HCT116 (cell line): ENCODE results near the gene POU2F3. TPM values are rescaled to one million over a fixed set of nuclear protein-coding genes. Genes with fewer than 3 reads are reported as not detected.

ENCODE experiments used
- ATAC-seq: fragments of 200-7000 bp; cut with Tn5 transposase; 2 replicates; pipeline ENCODE4 v1.9.1; 2020; ENCODE audit warnings: mild to moderate bottlenecking, moderate library complexity
- BruUV-seq: library from RNA; stranded (reverse); fragments of 400-500 nt; replicated peaks from 2 replicates; lab custom pipeline; 2021; lab: Mats Ljungman, UMichigan
- CTCF ChIA-PET: fragments of 300-600 bp; sonication (Branson Sonifier 250); formaldehyde crosslinking; loops from one replicate; lab custom pipeline; 2021; ENCODE audit warnings: antibody characterized with exemption; lab: Charles Lee
- POLR2A ChIA-PET: fragments of 300-600, 350-600 bp; sonication (Branson Sonifier 250); formaldehyde crosslinking; loops from one replicate; lab custom pipeline; 2021; ENCODE audit warnings: antibody characterized with exemption; lab: Charles Lee
- RAD21 ChIA-PET, 2 experiments: fragments of 300-600 bp; sonication (Branson Sonifier 250); formaldehyde crosslinking; loops; one replicate each; lab custom pipeline; 2023; ENCODE audit warnings: low total read pairs in 2 of 2; ENCODE audit not compliant: uncharacterized antibody in 2 of 2, unreplicated experiment in 2 of 2, low non-redundant PET in 1 of 2; lab: Charles Lee
- DNase-seq: peaks from one replicate; pipeline ENCODE4 v3.0.0-alpha.2; 2010; ENCODE audit warnings: low read depth, low spot score
- H2AFZ ChIP-seq: fragments of 200-600 bp; shearing (Covaris generic), sonication (generic); 2 replicates; pipeline ENCODE4 v1.6.1; 2017; ENCODE audit warnings: low read depth, mixed run types, mixed read lengths, antibody characterized with exemption, low read length; ENCODE audit not compliant: poor library complexity, severe bottlenecking
- H3K27ac ChIP-seq: 2 replicates; pipeline ENCODE4 v1.5.1; 2012; ENCODE audit warnings: low read depth, low read length
- H3K27me3 ChIP-seq: fragments of 200-600 bp; sonication (generic); 2 replicates; pipeline ENCODE4 v1.6.1; 2016; ENCODE audit warnings: mixed run types, low read length, mixed read lengths; ENCODE audit not compliant: insufficient read depth
- H3K36me3 ChIP-seq, 2 experiments: fragments of 200-500 bp in 1 of 2; fragments of 200-600 bp in 1 of 2; sonication (Bioruptor generic) in 1 of 2; sonication (generic) in 1 of 2; 2 replicates each; pipeline versions ENCODE4 v1.5.1 to v1.6.1; 2014 to 2016; ENCODE audit warnings: low read length in 2 of 2, inconsistent platforms in 1 of 2, mixed read lengths in 1 of 2, mixed run types in 1 of 2; ENCODE audit not compliant: insufficient read depth in 2 of 2, control insufficient read depth in 1 of 2
- H3K4me1 ChIP-seq, 2 experiments: fragments of 200-600 bp in 1 of 2; sonication (generic) in 1 of 2; 2 replicates each; pipeline versions ENCODE4 v1.5.1 to v1.6.1; 2012 to 2017; ENCODE audit warnings: low read length in 2 of 2, inconsistent platforms in 1 of 2, mild to moderate bottlenecking in 1 of 2, mixed read lengths in 1 of 2, mixed run types in 1 of 2, moderate library complexity in 1 of 2; ENCODE audit not compliant: insufficient read depth in 2 of 2, control insufficient read depth in 1 of 2
- H3K4me2 ChIP-seq: fragments of 200-600 bp; sonication (generic); 2 replicates; pipeline ENCODE4 v1.6.1; 2017; ENCODE audit warnings: mixed run types, low read length, mixed read lengths
- H3K4me3 ChIP-seq, 2 experiments: fragments of 200-600 bp in 1 of 2; sonication (generic) in 1 of 2; replicated peaks in 1 of 2; 2 replicates each; pipeline ENCODE4 v1.5.1; 2011 to 2016; ENCODE audit warnings: low read length in 2 of 2, control low read depth in 1 of 2, low read depth in 1 of 2, mild to moderate bottlenecking in 1 of 2, mixed read lengths in 1 of 2, mixed run types in 1 of 2
- H3K79me2 ChIP-seq: fragments of 200-600 bp; sonication (generic); 2 replicates; pipeline ENCODE4 v1.6.1; 2017; ENCODE audit warnings: mild to moderate bottlenecking, mixed run types, low read length, moderate library complexity, mixed read lengths; ENCODE audit not compliant: insufficient read depth
- H3K9ac ChIP-seq: fragments of 200-600 bp; sonication (generic); 2 replicates; pipeline ENCODE4 v1.6.1; 2016; ENCODE audit warnings: low read length, mixed read lengths
- H3K9me2 ChIP-seq: fragments of 200-600 bp; sonication (generic), shearing (Covaris generic); 2 replicates; pipeline ENCODE4 v1.6.1; 2017; ENCODE audit warnings: mixed run types, mild to moderate bottlenecking, moderate library complexity; ENCODE audit not compliant: insufficient read depth
- H3K9me3 ChIP-seq, 2 experiments: fragments of 200-500 bp in 1 of 2; fragments of 200-600 bp in 1 of 2; sonication (Bioruptor generic) in 1 of 2; sonication (generic) in 1 of 2; 2 replicates each; pipeline ENCODE4 v1.6.1; 2014 to 2017; ENCODE audit warnings: low read length in 2 of 2, mixed read lengths in 2 of 2, inconsistent platforms in 1 of 2, low read depth in 1 of 2, mild to moderate bottlenecking in 1 of 2, mixed run types in 1 of 2, moderate library complexity in 1 of 2; ENCODE audit not compliant: control insufficient read depth in 1 of 2, insufficient read depth in 1 of 2
- H4K20me1 ChIP-seq: fragments of 200-600 bp; sonication (generic), shearing (Covaris generic); 2 replicates; pipeline ENCODE4 v1.6.1; 2017; ENCODE audit warnings: mixed run types, mild to moderate bottlenecking, moderate library complexity; ENCODE audit not compliant: insufficient read depth
- ELF1 ChIP-seq: IDR thresholded peaks from 2 replicates; pipeline ENCODE4 v1.6.1; 2012; ENCODE audit warnings: low read depth, borderline replicate concordance
- EZH2 ChIP-seq: fragments of 200-600 bp; sonication (generic); IDR thresholded peaks from 2 replicates; pipeline ENCODE4 v1.6.1; 2017; ENCODE audit warnings: antibody characterized with exemption, mixed run types
- FOSL1 ChIP-seq: IDR thresholded peaks from 2 replicates; pipeline ENCODE4 v1.6.1; 2012; ENCODE audit warnings: low read depth
- JUND ChIP-seq: IDR thresholded peaks from 2 replicates; pipeline ENCODE4 v1.6.1; 2012
- MAX ChIP-seq: IDR thresholded peaks from 2 replicates; pipeline ENCODE4 v1.6.1; 2012
- POLR2A ChIP-seq: IDR thresholded peaks from 2 replicates; pipeline ENCODE4 v1.7.0; 2011; ENCODE audit warnings: borderline replicate concordance; ENCODE audit not compliant: insufficient read depth, insufficient read length; ENCODE audit errors: extremely low read depth
- RAD21 ChIP-seq: IDR thresholded peaks from 2 replicates; pipeline ENCODE4 v1.6.1; 2012; ENCODE audit warnings: low read depth, mild to moderate bottlenecking
- SIN3A ChIP-seq: IDR thresholded peaks from 2 replicates; pipeline ENCODE4 v1.6.1; 2012; ENCODE audit warnings: low read depth
- SP1 ChIP-seq: IDR thresholded peaks from 2 replicates; pipeline ENCODE4 v1.6.1; 2012; ENCODE audit warnings: low read depth
- SRF ChIP-seq: IDR thresholded peaks from 2 replicates; pipeline ENCODE4 v1.6.1; 2012; ENCODE audit warnings: low read depth
- ZBTB33 ChIP-seq: IDR thresholded peaks from 2 replicates; pipeline ENCODE4 v1.6.1; 2011; ENCODE audit warnings: mild to moderate bottlenecking, low read length, moderate library complexity; ENCODE audit not compliant: insufficient replicate concordance; ENCODE audit errors: extremely low read depth
- ZFX ChIP-seq: fragments of 450-650 bp; IDR thresholded peaks from 2 replicates; pipeline ENCODE4 v1.6.1; 2017
- ZNF274 ChIP-seq: fragments of 200-500 bp; sonication (Bioruptor generic); IDR thresholded peaks from 2 replicates; pipeline ENCODE4 v1.6.1; 2014; ENCODE audit warnings: mild to moderate bottlenecking, low read depth, low read length, inconsistent platforms
- intact Hi-C: fragments of 100-400 bp; cut with micrococcal nuclease; formaldehyde crosslinking; loops from 2 replicates; pipeline ENCODE4 v1.10.0; 2022
- total RNA-seq: library from RNA; stranded (reverse); gene quantifications from one replicate; pipeline ENCODE4 v1.2.1, GENCODE V29; 2021; ENCODE audit not compliant: unreplicated experiment

POU2F3 gene
- total RNA-seq, 1 experiment from 2014 or later: 0.15 TPM

- Histone ChIP-seq H3K9me3 (no peaks in the 10 kb centered on the region), H3K9me2 (no peaks in the 10 kb centered on the region), H3K9ac (no peak overlapping the region), H2AFZ (no peak overlapping the region)
- RAD21 ChIA-PET: no interaction called here
- no TSS peak for BruUV-seq
- TF ChIP-seq POLR2A: no peak
- no peak for TF ChIP-seq ZFX
- TF ChIP-seq SIN3A: no peak
- no peak for TF ChIP-seq EZH2
- TF ChIP-seq ELF1: no peak
- TF ChIP-seq ZBTB33: no peak
- TF ChIP-seq SRF: no peak
- no peak for TF ChIP-seq JUND
- no peak for TF ChIP-seq MAX
- no peak for TF ChIP-seq ZNF274
- no peak for TF ChIP-seq FOSL1
- no peak for TF ChIP-seq RAD21
- TF ChIP-seq SP1: no peak
- TF ChIP-seq, all 23 proteins: peak for 0
- no peaks in the 10 kb centered on the region; a peak in 1 of 4 replicates for H3K4me1 ChIP-seq
- no peaks in the 10 kb centered on the region for H3K36me3 ChIP-seq
- H3K27me3 ChIP-seq: 0 out of 2 replicates have a peak, but pooled peaks cover 1% of the 10 kb centered on the region
- CTCF ChIA-PET: no interaction called here
- no peak overlapping the region for H3K27ac ChIP-seq
- no peaks in the 10 kb centered on the region for H3K79me2 ChIP-seq
- POLR2A ChIA-PET: no interaction called here
- intact Hi-C loops: no loop called here
- ATAC-seq: no peak
- H4K20me1 ChIP-seq: no peaks in the 10 kb centered on the region
- no peak for DNase-seq
- H3K4me2 ChIP-seq: no peak overlapping the region
- no peak overlapping the region for H3K4me3 ChIP-seq
Measured at GRCh38 chr11:120284272-120284671, 44.3 kb downstream of the POU2F3 start.
